Measurements from ENCODE around the gene CPNE2.

- TF ChIP-seq CTCF (IDR thresholded peaks at IDR 0.05) = no peak
- no peak for TF ChIP-seq POLR2A (IDR thresholded peaks at IDR 0.05)
- TF ChIP-seq POLR2AphosphoS5 (IDR thresholded peaks at IDR 0.05; ENCODE audit: insufficient read depth in 1 of 2, low read depth in 1 of 2) = peak in 1 of 2 donors; percentile 53
These were observed 74.6 kb downstream of the CPNE2 start for GRCh38 chr16:57166951-57167350.

Measured in vagina (tissue), 2 donors.